ENCODE data around the gene TRRAP. TPM values are rescaled to one million over a fixed set of nuclear protein-coding genes. Genes with fewer than 3 reads are reported as not detected.

The TRRAP gene
- total RNA-seq, 3 donors from 2014 or later = 24.6 to 39.0 (median 38.9) TPM

DNA sequence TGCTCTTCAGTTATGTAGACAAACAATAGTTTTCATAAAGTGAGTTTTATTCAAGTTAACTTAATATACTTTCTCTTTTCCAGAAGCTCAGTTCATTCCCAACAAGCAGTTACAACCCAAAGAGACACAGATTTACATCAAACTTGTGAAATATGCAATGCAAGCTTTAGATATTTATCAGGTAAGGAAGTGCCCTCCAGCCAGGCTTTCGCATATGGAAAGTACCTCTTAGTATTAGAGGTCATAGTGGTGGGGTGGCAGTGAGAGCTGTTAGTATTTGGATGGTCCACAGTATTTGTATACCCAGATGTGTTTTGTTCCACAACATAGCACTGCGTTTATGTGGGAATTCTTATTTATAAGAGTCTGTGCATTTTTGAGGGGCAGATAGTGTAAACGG, 32.1 kb downstream of the TRRAP start:
- H3K9me3 ChIP-seq = no peaks in the 10 kb centered on the region

DNA sequence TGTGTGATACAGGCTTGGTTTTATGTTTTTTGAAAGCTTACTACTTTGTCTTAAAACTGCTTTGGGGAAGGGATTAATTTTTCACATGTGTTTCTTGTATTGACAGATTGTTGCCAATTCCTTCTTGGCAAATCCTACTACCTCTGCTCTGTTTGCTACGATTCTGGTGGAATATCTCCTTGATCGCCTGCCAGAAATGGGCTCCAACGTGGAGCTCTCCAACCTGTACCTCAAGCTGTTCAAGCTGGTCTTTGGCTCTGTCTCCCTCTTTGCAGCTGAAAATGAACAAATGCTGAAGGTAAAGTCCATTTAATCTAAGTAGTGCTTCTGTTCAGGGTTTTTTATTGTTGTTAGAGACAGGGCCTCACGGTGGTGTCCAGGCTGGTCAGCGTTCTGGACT, 33.6 kb downstream of the TRRAP start:
- Histone ChIP-seq H3K4me1 (no peaks in the 10 kb centered on the region), H3K9me3 (no peaks in the 10 kb centered on the region), H3K27ac (no peak overlapping the region), H3K27me3 (no peaks in the 10 kb centered on the region), H3K36me3 (peaks cover 8% of the 10 kb centered on the region), H3K4me3 (no peak overlapping the region)
- TF ChIP-seq, protein P1, sequence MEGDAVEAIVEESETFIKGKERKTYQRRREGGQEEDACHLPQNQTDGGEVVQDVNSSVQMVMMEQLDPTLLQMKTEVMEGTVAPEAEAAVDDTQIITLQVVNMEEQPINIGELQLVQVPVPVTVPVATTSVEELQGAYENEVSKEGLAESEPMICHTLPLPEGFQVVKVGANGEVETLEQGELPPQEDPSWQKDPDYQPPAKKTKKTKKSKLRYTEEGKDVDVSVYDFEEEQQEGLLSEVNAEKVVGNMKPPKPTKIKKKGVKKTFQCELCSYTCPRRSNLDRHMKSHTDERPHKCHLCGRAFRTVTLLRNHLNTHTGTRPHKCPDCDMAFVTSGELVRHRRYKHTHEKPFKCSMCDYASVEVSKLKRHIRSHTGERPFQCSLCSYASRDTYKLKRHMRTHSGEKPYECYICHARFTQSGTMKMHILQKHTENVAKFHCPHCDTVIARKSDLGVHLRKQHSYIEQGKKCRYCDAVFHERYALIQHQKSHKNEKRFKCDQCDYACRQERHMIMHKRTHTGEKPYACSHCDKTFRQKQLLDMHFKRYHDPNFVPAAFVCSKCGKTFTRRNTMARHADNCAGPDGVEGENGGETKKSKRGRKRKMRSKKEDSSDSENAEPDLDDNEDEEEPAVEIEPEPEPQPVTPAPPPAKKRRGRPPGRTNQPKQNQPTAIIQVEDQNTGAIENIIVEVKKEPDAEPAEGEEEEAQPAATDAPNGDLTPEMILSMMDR (IDR thresholded peaks at IDR 0.05) = no peak
- TF ChIP-seq POLR2AphosphoS5 (IDR thresholded peaks at IDR 0.05) (no peak), POLR2A (IDR thresholded peaks at IDR 0.05) (no peak)
- intact Hi-C loops (cut with DNase I; ENCODE audit: low total_unique reads) = no loop called here
- DNase-seq (ENCODE audit: low spot score in 2 of 2) = no peak

More for the DNA sequence above, 32.1 kb downstream of the TRRAP start:
- no peak for DNase-seq (ENCODE audit: low spot score in 2 of 2)
- no peak overlapping the region for H3K27ac ChIP-seq
- no peak overlapping the region for H3K4me3 ChIP-seq
- intact Hi-C loops (cut with DNase I; ENCODE audit: low total_unique reads) = no loop called here
- H3K4me1 ChIP-seq = no peaks in the 10 kb centered on the region
- no peaks in the 10 kb centered on the region for H3K27me3 ChIP-seq
- TF ChIP-seq, protein P1 (IDR thresholded peaks at IDR 0.05) = no peak
- TF ChIP-seq POLR2A (IDR thresholded peaks at IDR 0.05) (no peak), POLR2AphosphoS5 (IDR thresholded peaks at IDR 0.05) (no peak)
- peaks cover 8% of the 10 kb centered on the region for H3K36me3 ChIP-seq

DNA sequence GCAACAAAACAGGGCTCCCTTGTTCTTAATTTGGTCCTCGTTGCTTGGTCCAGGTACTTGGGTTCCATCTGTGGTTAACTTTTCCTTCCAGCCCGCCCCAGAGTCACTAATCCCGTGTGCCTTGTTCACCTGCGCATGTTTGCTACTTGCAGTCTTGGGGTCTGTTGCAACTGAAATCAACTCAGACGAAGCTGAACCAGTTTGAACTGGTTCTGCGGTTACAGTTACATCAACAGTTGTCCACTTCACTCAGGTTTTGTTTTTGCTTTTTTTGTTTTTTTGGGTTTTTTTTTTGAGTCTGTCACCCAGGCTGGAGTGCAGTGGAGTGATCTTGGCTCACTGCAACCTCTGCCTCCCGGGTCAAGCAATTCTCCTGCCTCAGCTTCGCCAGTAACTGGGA, 34.7 kb downstream of the TRRAP start:
- Histone ChIP-seq H3K9me3 (no peaks in the 10 kb centered on the region), H3K4me1 (no peaks in the 10 kb centered on the region), H3K27ac (no peak overlapping the region), H3K27me3 (no peaks in the 10 kb centered on the region), H3K4me3 (no peak overlapping the region), H3K36me3 (peaks cover 11% of the 10 kb centered on the region)
- TF ChIP-seq POLR2AphosphoS5 (IDR thresholded peaks at IDR 0.05) (no peak), POLR2A (IDR thresholded peaks at IDR 0.05) (no peak)
- TF ChIP-seq, protein P1 (IDR thresholded peaks at IDR 0.05) = no peak
- intact Hi-C loops (cut with DNase I; ENCODE audit: low total_unique reads) = no loop called here
- DNase-seq (ENCODE audit: low spot score in 2 of 2) = no peak

DNA sequence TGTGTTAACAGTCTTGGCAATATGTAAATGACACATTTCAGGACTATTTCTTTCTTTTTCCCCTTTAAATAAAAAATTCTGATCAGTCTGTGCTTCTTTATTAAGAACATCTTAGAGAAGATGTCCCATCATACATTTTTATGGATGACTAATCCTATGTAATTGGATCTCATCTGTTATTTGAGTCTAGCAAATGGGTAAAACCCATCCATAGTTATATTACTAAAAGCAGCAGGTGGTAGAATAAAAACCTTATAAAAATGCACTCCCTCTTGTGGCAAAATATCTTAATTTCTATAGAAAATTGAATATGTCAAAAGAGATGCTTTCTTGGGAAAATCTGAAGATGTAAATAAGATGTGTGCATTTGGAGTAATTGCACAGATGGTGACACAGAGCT, 35.3 kb downstream of the TRRAP start:
- H3K27me3 ChIP-seq = no peaks in the 10 kb centered on the region
- intact Hi-C loops (cut with DNase I; ENCODE audit: low total_unique reads) = no loop called here
- H3K4me1 ChIP-seq = no peaks in the 10 kb centered on the region
- no peak for DNase-seq (ENCODE audit: low spot score in 2 of 2)
- TF ChIP-seq, protein P1 (IDR thresholded peaks at IDR 0.05) = no peak
- TF ChIP-seq POLR2A (IDR thresholded peaks at IDR 0.05) (no peak), POLR2AphosphoS5 (IDR thresholded peaks at IDR 0.05) (no peak)
- H3K36me3 ChIP-seq = peaks cover 7% of the 10 kb centered on the region
- no peak overlapping the region for H3K27ac ChIP-seq
- no peak overlapping the region for H3K4me3 ChIP-seq
- H3K9me3 ChIP-seq = no peaks in the 10 kb centered on the region

DNA sequence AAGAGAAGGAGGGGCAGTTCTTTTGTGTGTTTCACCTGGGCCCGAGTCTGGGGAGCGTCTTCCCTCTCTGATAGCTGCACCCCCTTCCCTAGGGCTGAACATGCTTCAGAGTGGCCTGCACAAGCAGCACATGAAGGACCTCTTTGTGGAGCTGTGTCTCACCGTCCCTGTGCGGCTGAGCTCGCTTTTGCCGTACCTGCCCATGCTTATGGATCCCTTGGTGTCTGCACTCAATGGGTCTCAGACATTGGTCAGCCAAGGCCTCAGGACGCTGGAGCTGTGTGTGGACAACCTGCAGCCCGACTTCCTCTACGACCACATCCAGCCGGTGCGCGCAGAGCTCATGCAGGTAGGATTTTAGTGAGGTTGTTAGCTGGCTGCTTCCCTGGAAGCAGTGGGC, 39.0 kb downstream of the TRRAP start:
- Histone ChIP-seq H3K4me3 (no peak overlapping the region), H3K4me1 (no peaks in the 10 kb centered on the region), H3K36me3 (peaks cover 5% of the 10 kb centered on the region), H3K27ac (no peak overlapping the region), H3K9me3 (no peaks in the 10 kb centered on the region), H3K27me3 (no peaks in the 10 kb centered on the region)
- intact Hi-C loops (cut with DNase I; ENCODE audit: low total_unique reads) = no loop called here
- TF ChIP-seq, protein P1 (IDR thresholded peaks at IDR 0.05) = no peak
- TF ChIP-seq POLR2AphosphoS5 (IDR thresholded peaks at IDR 0.05) (no peak), POLR2A (IDR thresholded peaks at IDR 0.05) (no peak)
- DNase-seq (ENCODE audit: low spot score in 2 of 2) = no peak
